Measurements from ENCODE around the gene FXYD4.
A peak's percentile ranks its signal among the peaks of the same experiment; 100 is the strongest.

Gene FXYD4

DNA sequence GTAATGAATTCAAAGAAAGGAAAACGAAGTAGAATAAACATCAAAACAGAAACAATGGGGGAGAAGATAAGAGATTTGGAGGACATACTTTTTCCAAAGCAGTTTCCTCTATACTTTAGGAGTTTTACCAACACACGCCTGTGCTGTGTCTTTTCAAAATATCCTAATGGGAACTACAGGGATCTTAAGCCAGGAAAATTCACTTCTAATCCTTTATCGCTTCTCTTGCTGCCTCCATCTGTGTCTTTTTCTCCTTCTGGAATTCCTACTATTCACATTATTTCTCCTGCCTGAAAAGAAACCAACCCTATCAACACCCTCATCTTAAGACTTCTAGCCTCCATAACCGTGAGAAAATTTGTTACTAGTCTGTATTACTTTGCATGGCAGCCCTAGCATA is 30.7 kb downstream of the FXYD4 start:
- no peak overlapping the region for H3K4me3 ChIP-seq (ENCODE audit: low read depth, low read length)
- DNase-seq (ENCODE audit: low read depth, low spot score), result no peak

DNA sequence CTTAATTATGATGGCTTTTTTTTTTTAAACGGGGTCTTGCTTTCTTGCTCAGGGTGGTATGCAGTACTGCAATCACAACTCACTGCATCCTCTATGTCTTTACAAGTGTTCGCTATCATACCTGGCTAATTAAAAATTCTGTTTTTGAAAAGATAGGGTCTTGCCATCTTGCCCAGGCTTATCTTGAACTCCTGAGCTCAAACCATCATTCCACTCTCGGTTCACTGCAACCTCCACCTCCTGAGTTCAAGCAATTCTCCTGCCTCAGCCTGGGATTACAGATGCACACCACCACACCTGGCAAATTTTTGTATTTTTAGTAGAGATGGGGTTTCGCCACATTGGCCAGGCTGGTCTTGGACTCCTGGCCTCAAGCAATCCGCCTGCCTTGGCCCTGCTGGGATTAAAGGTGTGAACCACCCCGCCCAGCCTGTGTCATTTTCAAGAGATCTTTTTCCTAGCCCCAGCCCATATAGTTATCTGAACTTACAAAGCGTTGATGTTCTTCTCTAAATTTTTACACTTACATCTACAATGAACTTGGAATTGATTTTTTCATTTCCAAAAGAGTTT is 31.5 kb downstream of the FXYD4 start:
- no peak for DNase-seq (ENCODE audit: low read depth, low spot score)
- ChIA-PET POLR2A (no interaction called here), CTCF (no interaction called here)
- H3K4me3 ChIP-seq (ENCODE audit: low read depth, low read length), result no peak overlapping the region
- TF ChIP-seq, protein P1, sequence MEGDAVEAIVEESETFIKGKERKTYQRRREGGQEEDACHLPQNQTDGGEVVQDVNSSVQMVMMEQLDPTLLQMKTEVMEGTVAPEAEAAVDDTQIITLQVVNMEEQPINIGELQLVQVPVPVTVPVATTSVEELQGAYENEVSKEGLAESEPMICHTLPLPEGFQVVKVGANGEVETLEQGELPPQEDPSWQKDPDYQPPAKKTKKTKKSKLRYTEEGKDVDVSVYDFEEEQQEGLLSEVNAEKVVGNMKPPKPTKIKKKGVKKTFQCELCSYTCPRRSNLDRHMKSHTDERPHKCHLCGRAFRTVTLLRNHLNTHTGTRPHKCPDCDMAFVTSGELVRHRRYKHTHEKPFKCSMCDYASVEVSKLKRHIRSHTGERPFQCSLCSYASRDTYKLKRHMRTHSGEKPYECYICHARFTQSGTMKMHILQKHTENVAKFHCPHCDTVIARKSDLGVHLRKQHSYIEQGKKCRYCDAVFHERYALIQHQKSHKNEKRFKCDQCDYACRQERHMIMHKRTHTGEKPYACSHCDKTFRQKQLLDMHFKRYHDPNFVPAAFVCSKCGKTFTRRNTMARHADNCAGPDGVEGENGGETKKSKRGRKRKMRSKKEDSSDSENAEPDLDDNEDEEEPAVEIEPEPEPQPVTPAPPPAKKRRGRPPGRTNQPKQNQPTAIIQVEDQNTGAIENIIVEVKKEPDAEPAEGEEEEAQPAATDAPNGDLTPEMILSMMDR (IDR thresholded peaks at IDR 0.05; ENCODE audit: insufficient read depth, low read length, missing control alignments), result no peak

More for the DNA sequence above, 30.7 kb downstream of the FXYD4 start:
- POLR2A ChIA-PET, result no interaction called here
- CTCF ChIA-PET, result interaction anchor here (2.4 kb wide), 1 partner anchor 12 kb away, joined by 13 read pairs; no protein-coding TSS in a partner anchor
- TF ChIP-seq, protein P1 (IDR thresholded peaks at IDR 0.05; ENCODE audit: insufficient read depth, low read length, missing control alignments), result no peak

DNA sequence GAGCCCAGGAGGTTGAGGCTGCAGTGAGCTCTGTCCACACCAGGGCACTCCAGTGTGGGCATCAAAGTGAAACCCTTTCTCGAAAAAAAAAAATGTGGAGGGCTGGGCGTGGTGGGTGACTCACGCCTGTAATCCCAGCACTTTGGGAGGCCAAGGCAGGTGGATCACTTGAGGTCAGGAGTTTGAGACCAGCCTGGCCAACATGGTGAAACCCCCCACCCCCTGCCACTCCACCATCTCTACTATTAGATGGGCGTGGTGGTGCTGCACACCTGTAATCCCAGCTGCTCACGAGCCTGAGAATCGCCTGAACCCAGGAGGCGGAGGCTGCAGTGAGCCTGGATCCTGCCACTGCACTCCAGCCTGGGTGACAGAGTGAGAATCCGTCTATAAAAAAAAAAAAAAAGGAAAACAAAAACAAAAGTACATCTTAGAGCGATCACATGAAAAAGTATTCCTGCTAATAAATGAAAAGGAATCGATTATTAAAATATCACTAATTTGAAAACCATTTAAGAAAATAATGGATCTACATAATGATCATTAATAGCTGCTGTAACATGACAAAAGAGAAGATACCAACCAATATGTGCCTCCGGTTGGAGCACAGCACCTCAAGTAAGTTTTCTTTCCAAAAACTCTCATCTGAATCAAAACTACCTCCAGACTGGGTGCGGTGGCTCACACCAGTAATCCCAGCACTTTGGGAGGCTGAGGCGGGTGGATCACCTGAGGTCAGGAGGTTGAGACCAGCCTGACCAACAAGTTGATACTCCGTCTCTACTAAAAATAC is 32.7 kb downstream of the FXYD4 start:
- no peak for DNase-seq (ENCODE audit: low read depth, low spot score)
- ChIA-PET POLR2A (interaction anchor here (0.7 kb wide), 1 partner anchor 111 kb away, joined by 3 read pairs; no protein-coding TSS in a partner anchor), CTCF (no interaction called here)
- H3K4me3 ChIP-seq (ENCODE audit: low read depth, low read length), result no peak overlapping the region
- TF ChIP-seq, protein P1 (IDR thresholded peaks at IDR 0.05; ENCODE audit: insufficient read depth, low read length, missing control alignments), result no peak

DNA sequence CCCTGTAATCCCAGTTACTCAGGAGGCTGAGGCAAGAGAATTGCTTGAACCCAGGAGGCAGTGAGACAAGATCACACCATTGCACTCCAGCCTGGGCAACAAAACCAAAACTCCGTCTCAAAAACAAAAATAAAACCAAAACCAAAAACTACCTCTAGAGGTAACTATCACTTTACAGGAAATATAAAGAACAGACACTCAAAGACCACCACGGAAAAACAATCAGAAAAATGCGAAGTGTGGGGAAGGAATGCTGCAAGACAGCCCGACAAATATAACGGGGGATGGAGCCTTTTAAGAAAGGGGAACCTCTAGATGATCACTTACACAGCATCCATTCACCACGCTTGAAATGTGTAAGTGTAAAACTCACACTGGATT is 33.3 kb downstream of the FXYD4 start:
- ChIA-PET POLR2A (interaction anchor here (0.7 kb wide), 1 partner anchor 112 kb away, joined by 3 read pairs; no protein-coding TSS in a partner anchor), CTCF (no interaction called here)
- H3K4me3 ChIP-seq (ENCODE audit: low read depth, low read length), result no peak overlapping the region
- TF ChIP-seq, protein P1 (IDR thresholded peaks at IDR 0.05; ENCODE audit: insufficient read depth, low read length, missing control alignments), result no peak
- DNase-seq (ENCODE audit: low read depth, low spot score), result no peak

DNA sequence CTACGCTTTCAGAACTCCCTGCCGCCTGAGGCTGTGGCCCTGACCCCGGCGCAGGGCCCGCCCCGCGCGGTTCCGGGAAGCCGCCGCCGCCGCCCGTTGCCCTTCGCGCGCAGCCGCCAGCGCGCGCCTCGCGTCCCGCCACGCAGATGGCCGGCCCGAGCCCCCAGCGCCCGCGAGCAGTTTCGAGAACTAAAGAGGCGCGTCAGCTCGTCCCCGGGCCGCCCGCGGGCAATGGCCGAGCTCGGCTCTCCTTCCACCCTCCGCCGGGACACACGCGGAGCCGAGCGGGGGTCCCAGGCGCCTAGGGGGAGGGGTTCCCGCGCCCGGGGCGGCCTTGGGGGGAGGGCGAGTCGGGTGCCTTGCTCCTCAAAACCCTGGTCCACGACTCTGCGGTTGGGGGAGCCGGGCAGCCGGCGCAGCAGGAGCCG is 35.7 kb downstream of the FXYD4 start:
- DNase-seq (ENCODE audit: low read depth, low spot score), result no peak
- ChIA-PET POLR2A (interaction anchor here (1.4 to 1.8 kb wide), 2 partner anchors 11 to 14 kb away, joined by 8 to 15 read pairs; no protein-coding TSS in a partner anchor), CTCF (interaction anchor here (1.0 kb wide), 2 partner anchors 13 kb away, joined by 3 read pairs; no protein-coding TSS in a partner anchor)
- H3K4me3 ChIP-seq (ENCODE audit: low read depth, low read length), result peak overlapping the region; percentile 83
- TF ChIP-seq, protein P1 (IDR thresholded peaks at IDR 0.05; ENCODE audit: insufficient read depth, low read length, missing control alignments), result no peak
